ENCODE measurements around the gene TSPAN9. TPM values are rescaled to one million over a fixed set of nuclear protein-coding genes. Genes with fewer than 3 reads are reported as not detected.

Gene TSPAN9
- total RNA-seq, 4 donors from 2014 or later, result 27.9 to 49.1 (median 42.0) TPM

GRCh38 chr12:3150931-3151835 lies 74.0 kb downstream of the TSPAN9 start:
- H3K4me3 ChIP-seq (ENCODE audit: low read depth, poor library complexity, severe bottlenecking), result no peak overlapping the region
- TF ChIP-seq POLR2A (IDR thresholded peaks at IDR 0.05) (no peak), CTCF (IDR thresholded peaks at IDR 0.05) (no peak)
- WGBS, 2 donors, result 52 to 53% methylated on average over 19 of the region's 19 CpGs
- intact Hi-C loops (cut with DNase I; ENCODE audit: low total_unique reads), result no loop called here
- no peak for DNase-seq (ENCODE audit: low spot score in 2 of 2)

GRCh38 chr12:3152011-3152511 lies 74.9 kb downstream of the TSPAN9 start:
- no peak for DNase-seq (ENCODE audit: low spot score in 2 of 2)
- H3K4me3 ChIP-seq (ENCODE audit: low read depth, poor library complexity, severe bottlenecking), result no peak overlapping the region
- intact Hi-C loops (cut with DNase I; ENCODE audit: low total_unique reads), result no loop called here
- 67 to 68% methylated on average over 5 of the region's 5 CpGs for WGBS, 2 donors
- no peak for TF ChIP-seq CTCF (IDR thresholded peaks at IDR 0.05)
- no peak for TF ChIP-seq POLR2A (IDR thresholded peaks at IDR 0.05)

- DNase-seq (ENCODE audit: low spot score in 2 of 2), result no peak
- H3K4me3 ChIP-seq (ENCODE audit: low read depth, poor library complexity, severe bottlenecking), result no peak overlapping the region
- TF ChIP-seq CTCF (IDR thresholded peaks at IDR 0.05), result no peak
- no peak for TF ChIP-seq POLR2A (IDR thresholded peaks at IDR 0.05)
- intact Hi-C loops (cut with DNase I; ENCODE audit: low total_unique reads), result no loop called here
- WGBS, 2 donors, result 77 to 80% methylated on average over 9 to 11 of the region's 11 CpGs
These were observed 75.7 kb downstream of the TSPAN9 start for GRCh38 chr12:3152892-3153291.

- no peak for DNase-seq (ENCODE audit: low spot score in 2 of 2)
- intact Hi-C loops (cut with DNase I; ENCODE audit: low total_unique reads), result no loop called here
- no peak overlapping the region for H3K4me3 ChIP-seq (ENCODE audit: low read depth, poor library complexity, severe bottlenecking)
- WGBS, 2 donors, result 94% methylated on average over 5 of the region's 5 CpGs
- TF ChIP-seq CTCF (IDR thresholded peaks at IDR 0.05) (no peak), POLR2A (IDR thresholded peaks at IDR 0.05) (no peak)
These were observed 76.8 kb downstream of the TSPAN9 start for GRCh38 chr12:3154006-3154405.

- DNase-seq (ENCODE audit: low spot score in 2 of 2), result no peak
- intact Hi-C loops (cut with DNase I; ENCODE audit: low total_unique reads), result no loop called here
- no peak for TF ChIP-seq POLR2A (IDR thresholded peaks at IDR 0.05)
- H3K4me3 ChIP-seq (ENCODE audit: low read depth, poor library complexity, severe bottlenecking), result no peak overlapping the region
- 70 to 71% methylated on average over 15 of the region's 15 CpGs for WGBS, 2 donors
These were observed 78.7 kb downstream of the TSPAN9 start for GRCh38 chr12:3155702-3156370.

Measured in lower leg skin (tissue), 4 donors.